K562 (cell line): ENCODE data around the gene DYRK1A. TPM values are rescaled to one million over a fixed set of nuclear protein-coding genes. Genes with fewer than 3 reads are reported as not detected.
A peak's percentile ranks its signal among the peaks of the same experiment; 100 is the strongest.

ENCODE experiments used
- BCOR ChIP-seq: fragments of 450-650 bp; IDR thresholded peaks from 2 replicates; pipeline ENCODE4 v1.6.1; 2016
- CC2D1A ChIP-seq: fragments of 450-650 bp; IDR thresholded peaks from 2 replicates; pipeline ENCODE4 v1.6.1; 2017; ENCODE audit warnings: mild to moderate bottlenecking
- CEBPG ChIP-seq, 3 experiments: fragments of 200-800 bp in 1 of 3; sonication (Bioruptor generic) in 1 of 3; sonication (generic) in 1 of 3; formaldehyde crosslinking in 1 of 3; IDR thresholded peaks in 2 of 3; conservative IDR thresholded peaks in 1 of 3; 2 replicates each; pipeline versions ENCODE4 v1.6.1 to v1.8.0; 2016 to 2022; ENCODE audit warnings: missing compliant biosample characterization in 2 of 3, missing genetic modification characterization in 2 of 3, mild to moderate bottlenecking in 1 of 3, missing genetic modification reagents in 1 of 3
- FOXO4 ChIP-seq: fragments of 450-650 bp; formaldehyde crosslinking; IDR thresholded peaks from 2 replicates; pipeline ENCODE4 v1.4.0; 2020; ENCODE audit warnings: mild to moderate bottlenecking, moderate library complexity
- HCFC1 ChIP-seq: IDR thresholded peaks from 2 replicates; pipeline ENCODE4 v1.6.1; 2012; ENCODE audit warnings: low read depth, low read length, improper control_type of control experiment
- HDAC1 ChIP-seq, 2 experiments: fragments of 450-650 bp; IDR thresholded peaks; 2 replicates each; pipeline ENCODE4 v1.6.1; 2016 to 2017; ENCODE audit warnings: inconsistent platforms in 1 of 2, mild to moderate bottlenecking in 1 of 2, moderate library complexity in 1 of 2
- KAT7 ChIP-seq: sonication (generic); formaldehyde crosslinking; IDR thresholded peaks from 2 replicates; pipeline ENCODE4 v1.8.0; 2022; ENCODE audit warnings: missing genetic modification reagents, mild to moderate bottlenecking, borderline replicate concordance
- MAZ ChIP-seq, 2 experiments: fragments of 450-650 bp in 1 of 2; sonication (generic) in 1 of 2; formaldehyde crosslinking; IDR thresholded peaks in 1 of 2; conservative IDR thresholded peaks in 1 of 2; 2 replicates each; pipeline versions ENCODE4 v1.4.0 to v1.5.0; 2020; ENCODE audit warnings: mild to moderate bottlenecking in 1 of 2, missing genetic modification reagents in 1 of 2
- MTA3 ChIP-seq: fragments of 450-650 bp; formaldehyde crosslinking; IDR thresholded peaks from 2 replicates; pipeline ENCODE4 v1.6.1; 2017; ENCODE audit warnings: mild to moderate bottlenecking, borderline replicate concordance
- NKRF ChIP-seq: fragments of 450-650 bp; IDR thresholded peaks from 2 replicates; pipeline ENCODE4 v1.6.1; 2016; ENCODE audit warnings: borderline replicate concordance
- PCBP2 ChIP-seq: fragments of 200-400 bp; formaldehyde crosslinking; IDR thresholded peaks from 2 replicates; pipeline ENCODE4 v1.6.1; 2018; ENCODE audit warnings: low read length, low read depth, mild to moderate bottlenecking, moderate library complexity; ENCODE audit not compliant: poor library complexity, severe bottlenecking
- RBM39 ChIP-seq: fragments of 200-400 bp; formaldehyde crosslinking; optimal IDR thresholded peaks from 2 replicates; pipeline ENCODE3; 2018; ENCODE audit warnings: low read depth, low read length
- SNAPC5 ChIP-seq: fragments of 250-450 bp; sonication (Bioruptor Pico); IDR thresholded peaks from 2 replicates; pipeline ENCODE4 v1.8.0; 2021; ENCODE audit warnings: moderate library complexity, mild to moderate bottlenecking, inconsistent platforms
- TEAD2 ChIP-seq: fragments of 450-650 bp; IDR thresholded peaks from 2 replicates; pipeline ENCODE4 v1.6.1; 2016; ENCODE audit warnings: missing genetic modification characterization, control low read depth, missing compliant biosample characterization
- ZBTB8A ChIP-seq: fragments of 450-650 bp; IDR thresholded peaks from 2 replicates; pipeline ENCODE4 v1.6.1; 2018; ENCODE audit warnings: mild to moderate bottlenecking, moderate library complexity; ENCODE audit not compliant: partially characterized antibody
- ZMIZ1 ChIP-seq, 2 experiments: fragments of 150-350 bp in 1 of 2; IDR thresholded peaks; 2 replicates each; pipeline ENCODE4 v1.6.1; 2012 to 2016; ENCODE audit warnings: low read depth in 2 of 2, low read length in 2 of 2, mild to moderate bottlenecking in 1 of 2, moderate library complexity in 1 of 2
- ZNF24 ChIP-seq: fragments of 450-650 bp; IDR thresholded peaks from 2 replicates; pipeline ENCODE4 v1.6.1; 2016
- ZNF512 ChIP-seq: IDR thresholded peaks from 2 replicates; pipeline ENCODE4 v1.6.1; 2016; ENCODE audit warnings: missing genetic modification characterization, missing compliant biosample characterization
- polyA plus RNA-seq, 8 experiments: library from polyadenylated mRNA; depleted of rRNA in 4 of 8; stranded (reverse) in 5 of 8; unstranded in 3 of 8; fragments of >200 nt; fragmentation: Nextera tagmentation in 2 of 8; fragmentation: Illumina TruSeq in 1 of 8; extraction: Ambion mirVana in 2 of 8; extraction: Trizol in 1 of 8; gene quantifications; 2 replicates each; pipeline versions ENCODE4 v1.2.1 to v1.2.3, GENCODE V29; 2011 to 2014; ENCODE audit warnings: inconsistent platforms in 1 of 8, missing spikeins in 1 of 8
- total RNA-seq, 7 experiments: library from RNA; depleted of rRNA in 6 of 7; stranded (reverse); fragments of >200 nt in 6 of 7; fragmentation: Illumina TruSeq in 2 of 7; extraction: Trizol in 2 of 7; gene quantifications; 2 replicates each; pipeline versions ENCODE4 v1.2.1 to v1.2.3, GENCODE V29; 2011 to 2021; ENCODE audit warnings: low replicate concordance in 1 of 7

The DYRK1A gene
- total and polyA plus RNA-seq, 9 of the 15 experiments (the other 6 are each of a cell fraction or from before 2014, with no cell fraction given): 3.7 to 64.8 (median 42.3) TPM

- TF ChIP-seq MTA3 (no peak), RBM39 (no peak), BCOR (no peak), ZBTB8A (no peak), SNAPC5 (CRISPR knock-in tag) (no peak), NKRF (0 out of 2 replicates have a peak, but pooled peaks have one; percentile 15), ZNF24 (peak; percentile 55; the same call in 1 of the 2 replicates), MAZ (CRISPR knock-in tag; conservative IDR thresholded peaks at IDR 0.05 in 1 of 2, IDR thresholded peaks at IDR 0.05 in 1 of 2) (0 out of 4 replicates have a peak, but pooled peaks of 1 of the 2 experiments have one; percentile 7), KAT7 (CRISPR knock-in tag) (no peak), ZMIZ1 (IDR thresholded peaks at IDR 0.05; ENCODE audit: low read depth in 2 of 2, low read length in 2 of 2) (0 out of 4 replicates have a peak, but pooled peaks of 1 of the 2 experiments have one; percentile 2), FOXO4 (CRISPR knock-in tag) (no peak), TEAD2 (tag) (no peak), HDAC1 (IDR thresholded peaks at IDR 0.05) (no peak), PCBP2 (no peak), CC2D1A (no peak), CEBPG (CRISPR knock-in tag; IDR thresholded peaks at IDR 0.05) (peak; percentile 96), CEBPG (tag; conservative IDR thresholded peaks at IDR 0.05 in 1 of 2, IDR thresholded peaks at IDR 0.05 in 1 of 2) (peak; percentile 46 to 84; a peak in 3 of 4 replicates), HCFC1 (0 out of 2 replicates have a peak, but pooled peaks have one; percentile 6), ZNF512 (tag) (no peak)
These were observed 199.1 kb downstream of the DYRK1A start (continued) for GRCh38 chr21:37565530-37566223.
